Measurements from ENCODE around the gene SMIM43. TPM values are rescaled to one million over a fixed set of nuclear protein-coding genes. Genes with fewer than 3 reads are reported as not detected.

Gene SMIM43
- total RNA-seq, 1 experiment from 2014 or later, result not detected

GRCh38 chr4:121714548-121714947 is 50.4 kb downstream of the SMIM43 start:
- Histone ChIP-seq H3K79me2 (ENCODE audit: low read length) (no peaks in the 10 kb centered on the region), H3K4me1 (ENCODE audit: insufficient read depth, low read length) (peaks cover 27% of the 10 kb centered on the region), H3K27me3 (ENCODE audit: low read length) (no peaks in the 10 kb centered on the region), H3K9ac (ENCODE audit: low read length) (no peak overlapping the region), H3K27ac (ENCODE audit: low read length) (no peak overlapping the region), H4K20me1 (ENCODE audit: low read length) (no peaks in the 10 kb centered on the region), H3K9me3 (ENCODE audit: low read length) (no peaks in the 10 kb centered on the region), H3K4me3 (ENCODE audit: low read length) (no peak overlapping the region), H3K36me3 (ENCODE audit: low read depth, low read length) (no peaks in the 10 kb centered on the region), H3F3A (ENCODE audit: low read length, unreplicated experiment) (no peaks in the 10 kb centered on the region), H3K4me2 (ENCODE audit: low read length) (no peak overlapping the region), H3K9me2 (replicated peaks; ENCODE audit: low read length) (no peaks in the 10 kb centered on the region), H2AFZ (ENCODE audit: low read length) (no peak overlapping the region)
- ATAC-seq, result no peak
- ChIA-PET CTCF (interaction anchor here (0.7 kb wide), 1 partner anchor 10 kb away, joined by 3 read pairs; no protein-coding TSS in a partner anchor), POLR2A (ENCODE audit: unreplicated experiment) (no interaction called here)
- no TSS peak for BruUV-seq (replicated peaks)
- no peak for DNase-seq
- intact Hi-C loops (cut with micrococcal nuclease), result no loop called here
- TF ChIP-seq CTCF (conservative IDR thresholded peaks at IDR 0.05; ENCODE audit: low read depth, low read length) (no peak), EZH2phosphoT487 (IDR thresholded peaks at IDR 0.05; ENCODE audit: borderline replicate concordance, low read length) (no peak)

- Histone ChIP-seq H4K20me1 (ENCODE audit: low read length) (no peaks in the 10 kb centered on the region), H3K9ac (ENCODE audit: low read length) (no peak overlapping the region), H3K79me2 (ENCODE audit: low read length) (no peaks in the 10 kb centered on the region), H3K4me3 (ENCODE audit: low read length) (no peak overlapping the region), H3K9me2 (replicated peaks; ENCODE audit: low read length) (no peaks in the 10 kb centered on the region), H3K27me3 (ENCODE audit: low read length) (no peaks in the 10 kb centered on the region), H3K4me2 (ENCODE audit: low read length) (no peak overlapping the region), H3F3A (ENCODE audit: low read length, unreplicated experiment) (no peaks in the 10 kb centered on the region), H3K27ac (ENCODE audit: low read length) (no peak overlapping the region), H2AFZ (ENCODE audit: low read length) (no peak overlapping the region), H3K4me1 (ENCODE audit: insufficient read depth, low read length) (peaks cover 27% of the 10 kb centered on the region), H3K9me3 (ENCODE audit: low read length) (no peaks in the 10 kb centered on the region), H3K36me3 (ENCODE audit: low read depth, low read length) (no peaks in the 10 kb centered on the region)
- DNase-seq, result no peak
- BruUV-seq (replicated peaks), result no TSS peak
- POLR2A ChIA-PET (ENCODE audit: unreplicated experiment), result no interaction called here
- CTCF ChIA-PET, result no interaction called here
- TF ChIP-seq EZH2phosphoT487 (IDR thresholded peaks at IDR 0.05; ENCODE audit: borderline replicate concordance, low read length) (no peak), CTCF (conservative IDR thresholded peaks at IDR 0.05; ENCODE audit: low read depth, low read length) (no peak), EZH2 (IDR thresholded peaks at IDR 0.05; ENCODE audit: low read length, unreplicated experiment) (no peak)
- no peak for ATAC-seq
- intact Hi-C loops (cut with micrococcal nuclease), result no loop called here
Measured at GRCh38 chr4:121712783-121713182, 52.2 kb downstream of the SMIM43 start.

GRCh38 chr4:121712001-121712651 is 52.8 kb downstream of the SMIM43 start:
- H2AFZ ChIP-seq (ENCODE audit: low read length), result 0 out of 2 replicates have a peak overlapping the region, but pooled peaks have one; percentile 82
- H3K36me3 ChIP-seq (ENCODE audit: low read depth, low read length), result no peaks in the 10 kb centered on the region
- peak overlapping the region; percentile 91 for H3K4me2 ChIP-seq (ENCODE audit: low read length)
- intact Hi-C loops (cut with micrococcal nuclease), result no loop called here
- no peaks in the 10 kb centered on the region for H3K9me2 ChIP-seq (replicated peaks; ENCODE audit: low read length)
- no peaks in the 10 kb centered on the region for H3K27me3 ChIP-seq (ENCODE audit: low read length)
- CTCF ChIA-PET, result interaction anchor here (0.9 kb wide), 1 partner anchor 15 kb away, joined by 3 read pairs; the partner anchor contains the start of gene ANXA5
- POLR2A ChIA-PET (ENCODE audit: unreplicated experiment), result no interaction called here
- ATAC-seq, result peak; percentile 39
- BruUV-seq (replicated peaks), result no TSS peak
- H3K27ac ChIP-seq (ENCODE audit: low read length), result peak overlapping the region; percentile 91
- no peaks in the 10 kb centered on the region for H3K9me3 ChIP-seq (ENCODE audit: low read length)
- H3K4me3 ChIP-seq (ENCODE audit: low read length), result peak overlapping the region; percentile 71; the same call in 1 of the 2 replicates
- H3K4me1 ChIP-seq (ENCODE audit: insufficient read depth, low read length), result peaks cover 27% of the 10 kb centered on the region
- H3F3A ChIP-seq (ENCODE audit: low read length, unreplicated experiment), result no peaks in the 10 kb centered on the region
- no peak for TF ChIP-seq EZH2phosphoT487 (IDR thresholded peaks at IDR 0.05; ENCODE audit: borderline replicate concordance, low read length)
- no peak for TF ChIP-seq CTCF (conservative IDR thresholded peaks at IDR 0.05; ENCODE audit: low read depth, low read length)
- TF ChIP-seq EZH2 (IDR thresholded peaks at IDR 0.05; ENCODE audit: low read length, unreplicated experiment), result no peak
- no peaks in the 10 kb centered on the region for H4K20me1 ChIP-seq (ENCODE audit: low read length)
- DNase-seq, result peak; percentile 42
- H3K9ac ChIP-seq (ENCODE audit: low read length), result 0 out of 2 replicates have a peak overlapping the region, but pooled peaks have one; percentile 37
- H3K79me2 ChIP-seq (ENCODE audit: low read length), result no peaks in the 10 kb centered on the region

All from PC-3 (cell line).